SU-DHL-6 (cell line): Measurements from ENCODE around the gene NDUFC1.
A peak's percentile ranks its signal among the peaks of the same experiment; 100 is the strongest.

Experiments
- H2AFZ ChIP-seq: fragments of 200-600 bp; sonication (generic); 2 replicates; pipeline ENCODE4 v1.6.1; 2014; ENCODE audit warnings: low read depth, mild to moderate bottlenecking, moderate library complexity, mixed read lengths, antibody characterized with exemption, low read length; ENCODE audit not compliant: severe bottlenecking
- H3F3A ChIP-seq: fragments of 200-600 bp; shearing (Covaris generic); 2 replicates; pipeline ENCODE4 v1.6.0; 2016; ENCODE audit warnings: antibody characterized with exemption, mild to moderate bottlenecking; ENCODE audit not compliant: insufficient read depth
- H3K27ac ChIP-seq: fragments of 200-600 bp; sonication (generic); 2 replicates; pipeline ENCODE4 v1.5.1; 2016; ENCODE audit warnings: low read depth, mild to moderate bottlenecking, low read length, moderate library complexity, mixed read lengths
- H3K27me3 ChIP-seq: fragments of 200-600 bp; sonication (generic), shearing (Covaris generic); 2 replicates; pipeline ENCODE4 v1.6.0; 2014; ENCODE audit warnings: mild to moderate bottlenecking, low read length
- H3K36me3 ChIP-seq: fragments of 200-600 bp; sonication (generic); 2 replicates; pipeline ENCODE4 v1.6.1; 2014; ENCODE audit warnings: mild to moderate bottlenecking, low read length, mixed read lengths
- H3K4me2 ChIP-seq: fragments of 300-600, 200-600 bp; shearing (Covaris generic), sonication (generic); 2 replicates; pipeline ENCODE4 v1.6.0; 2014; ENCODE audit warnings: low read length, low read depth, mild to moderate bottlenecking; ENCODE audit not compliant: poor library complexity, severe bottlenecking
- H3K4me3 ChIP-seq: fragments of 200-600 bp; sonication (generic); 2 replicates; pipeline ENCODE4 v1.5.1; 2014; ENCODE audit warnings: antibody characterized with exemption, low read length, mild to moderate bottlenecking, mixed read lengths; ENCODE audit not compliant: insufficient read depth, poor library complexity, severe bottlenecking
- H3K79me2 ChIP-seq: fragments of 200-600 bp; sonication (generic); 2 replicates; pipeline ENCODE4 v1.6.1; 2014; ENCODE audit warnings: mild to moderate bottlenecking, low read length, moderate library complexity; ENCODE audit not compliant: insufficient read depth
- H3K9ac ChIP-seq: fragments of 200-600 bp; sonication (generic); 2 replicates; pipeline ENCODE4 v1.7.0; 2014; ENCODE audit warnings: mild to moderate bottlenecking, low read length
- H3K9me2 ChIP-seq: fragments of 200-600 bp; sonication (generic); replicated peaks from 2 replicates; pipeline ENCODE4 v1.6.1; 2014; ENCODE audit warnings: low read length; ENCODE audit not compliant: insufficient read depth
- H3K9me3 ChIP-seq: fragments of 200-600 bp; sonication (generic); 2 replicates; pipeline ENCODE4 v1.6.1; 2014; ENCODE audit warnings: low read length, mixed read lengths; ENCODE audit not compliant: insufficient read depth
- H4K20me1 ChIP-seq: fragments of 200-600 bp; sonication (generic); 2 replicates; pipeline ENCODE4 v1.6.1; 2014; ENCODE audit warnings: low read depth, mild to moderate bottlenecking, antibody characterized with exemption, low read length, moderate library complexity, mixed read lengths
- EZH2phosphoT487 ChIP-seq: fragments of 200-600 bp; sonication (generic), shearing (Covaris generic); conservative IDR thresholded peaks from 2 replicates; pipeline ENCODE4 v1.6.1; 2018; ENCODE audit warnings: mild to moderate bottlenecking, antibody characterized with exemption, low read length, moderate library complexity, mixed read lengths
- TF ChIP-seq, protein P1 (sequence below): fragments of 200-600 bp; sonication (generic); IDR thresholded peaks from one replicate; pipeline ENCODE4 v1.5.1; 2017; ENCODE audit warnings: antibody characterized with exemption, mild to moderate bottlenecking, low read length, moderate library complexity; ENCODE audit not compliant: insufficient read depth, poor library complexity, severe bottlenecking

The NDUFC1 gene

DNA sequence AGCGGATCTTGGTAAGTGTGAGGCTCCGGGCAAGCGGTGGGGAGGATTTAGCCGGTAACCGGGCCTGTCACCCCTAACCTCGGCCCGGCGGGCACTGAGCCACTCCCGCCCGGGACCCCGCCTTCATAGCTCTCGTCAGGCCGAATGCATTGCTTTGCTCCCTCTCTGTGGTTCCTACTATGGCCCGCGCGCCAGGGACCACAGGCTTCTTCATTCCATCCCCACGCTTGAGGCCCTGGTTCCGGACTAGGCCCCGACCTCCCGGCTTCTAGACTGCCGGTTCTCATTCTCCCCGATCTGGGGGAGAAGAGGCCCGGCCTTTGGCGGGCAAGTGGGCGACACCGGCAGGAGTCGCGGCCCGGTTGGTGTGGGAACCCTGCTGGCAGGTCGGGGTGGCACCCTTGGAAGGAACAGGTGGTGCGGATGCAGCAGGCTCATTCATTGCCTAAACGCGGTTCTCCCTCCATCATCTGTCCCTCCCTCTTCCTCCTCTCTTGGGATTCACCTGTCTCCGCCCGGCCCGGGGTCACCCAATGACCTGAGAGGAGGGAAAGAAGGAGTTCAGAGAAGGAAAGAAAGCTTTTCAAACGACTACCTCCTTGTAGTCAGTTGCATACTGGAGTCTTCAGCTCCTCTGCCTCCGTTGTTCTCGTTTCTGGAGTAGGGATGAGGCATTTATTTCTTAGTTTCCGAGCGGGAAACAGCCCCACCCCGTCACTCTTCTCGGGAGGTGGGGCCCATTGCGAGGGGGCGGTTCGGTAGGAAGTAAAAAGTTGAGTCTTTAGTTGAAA, at the start of gene NDUFC1:
NDUFC1 (minus strand) TSS at position 657 of the 791 bp plus-strand sequence. CDS start 6,679 bp downstream, outside the sequence.
- Histone ChIP-seq H4K20me1 (no peaks in the 10 kb centered on the region; the same call in 1 of the 2 replicates), H2AFZ (peak within 1 kb of the TSS; percentile 41), H3K9me3 (no peaks in the 10 kb centered on the region), H3K4me2 (peak within 1 kb of the TSS; percentile 75), H3K79me2 (peaks cover 56% of the 10 kb centered on the region), H3K36me3 (no peaks in the 10 kb centered on the region), H3K4me3 (peak within 1 kb of the TSS; percentile 65), H3F3A (peaks cover 5% of the 10 kb centered on the region; the same call in 1 of the 2 replicates), H3K9ac (peak within 1 kb of the TSS; percentile 85), H3K9me2 (no peaks in the 10 kb centered on the region), H3K27me3 (no peaks in the 10 kb centered on the region), H3K27ac (peak within 1 kb of the TSS; percentile 81)
- TF ChIP-seq, protein P1, sequence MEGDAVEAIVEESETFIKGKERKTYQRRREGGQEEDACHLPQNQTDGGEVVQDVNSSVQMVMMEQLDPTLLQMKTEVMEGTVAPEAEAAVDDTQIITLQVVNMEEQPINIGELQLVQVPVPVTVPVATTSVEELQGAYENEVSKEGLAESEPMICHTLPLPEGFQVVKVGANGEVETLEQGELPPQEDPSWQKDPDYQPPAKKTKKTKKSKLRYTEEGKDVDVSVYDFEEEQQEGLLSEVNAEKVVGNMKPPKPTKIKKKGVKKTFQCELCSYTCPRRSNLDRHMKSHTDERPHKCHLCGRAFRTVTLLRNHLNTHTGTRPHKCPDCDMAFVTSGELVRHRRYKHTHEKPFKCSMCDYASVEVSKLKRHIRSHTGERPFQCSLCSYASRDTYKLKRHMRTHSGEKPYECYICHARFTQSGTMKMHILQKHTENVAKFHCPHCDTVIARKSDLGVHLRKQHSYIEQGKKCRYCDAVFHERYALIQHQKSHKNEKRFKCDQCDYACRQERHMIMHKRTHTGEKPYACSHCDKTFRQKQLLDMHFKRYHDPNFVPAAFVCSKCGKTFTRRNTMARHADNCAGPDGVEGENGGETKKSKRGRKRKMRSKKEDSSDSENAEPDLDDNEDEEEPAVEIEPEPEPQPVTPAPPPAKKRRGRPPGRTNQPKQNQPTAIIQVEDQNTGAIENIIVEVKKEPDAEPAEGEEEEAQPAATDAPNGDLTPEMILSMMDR: no peak
- no peak for TF ChIP-seq EZH2phosphoT487

DNA sequence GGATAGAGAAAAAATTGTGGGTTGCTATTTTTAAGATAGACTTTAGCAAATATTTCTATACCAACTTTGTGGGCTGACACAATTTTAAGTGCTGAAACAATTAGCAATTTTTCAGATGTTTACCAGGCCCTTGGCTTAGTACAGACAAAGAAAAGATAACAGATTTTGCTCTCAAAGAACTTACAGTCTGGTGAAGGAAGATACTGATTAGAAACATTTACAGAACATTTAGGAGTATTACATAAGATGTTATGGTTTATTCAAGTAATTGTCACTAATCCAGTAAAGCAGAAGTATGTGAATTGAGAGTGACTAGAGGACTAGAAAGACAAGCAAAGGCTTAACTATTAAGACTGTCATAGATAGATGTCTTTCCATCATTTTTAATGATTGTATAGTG, 35.3 kb upstream of the NDUFC1 start:
- Histone ChIP-seq H3K27ac (no peak overlapping the region), H4K20me1 (no peaks in the 10 kb centered on the region)

DNA sequence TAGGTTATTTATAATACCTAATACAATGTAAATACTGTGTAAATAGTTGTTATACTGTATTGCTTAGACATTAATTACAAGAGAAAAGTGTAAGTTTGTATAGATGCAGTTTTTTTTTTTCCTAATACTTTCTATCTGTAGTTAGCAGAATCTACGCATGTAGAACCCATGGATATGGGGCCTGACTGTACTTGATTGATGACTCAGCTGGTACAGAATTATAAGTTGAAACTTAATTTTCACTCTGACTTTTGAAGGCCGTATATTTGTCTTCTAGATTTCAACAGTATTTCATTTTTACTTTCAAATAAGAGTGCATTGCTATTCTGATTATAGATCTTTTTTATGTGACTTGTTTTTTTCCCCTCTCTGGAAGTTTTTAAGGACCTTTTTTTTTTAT, 30.8 kb upstream of the NDUFC1 start:
- no peaks in the 10 kb centered on the region for H3K27me3 ChIP-seq
- TF ChIP-seq EZH2phosphoT487: no peak
- TF ChIP-seq, protein P1: no peak
- peaks cover 57% of the 10 kb centered on the region for H3K79me2 ChIP-seq
- H3K9ac ChIP-seq: no peak overlapping the region
- H4K20me1 ChIP-seq: no peaks in the 10 kb centered on the region
- no peaks in the 10 kb centered on the region; the same call in 1 of the 2 replicates for H3K36me3 ChIP-seq
- H3K27ac ChIP-seq: no peak overlapping the region
- H3K4me3 ChIP-seq: no peak overlapping the region
- H2AFZ ChIP-seq: no peak overlapping the region
- H3F3A ChIP-seq: no peaks in the 10 kb centered on the region
- H3K9me3 ChIP-seq: no peaks in the 10 kb centered on the region
- no peaks in the 10 kb centered on the region for H3K9me2 ChIP-seq
- H3K4me2 ChIP-seq: no peak overlapping the region

More for the DNA sequence above, 35.3 kb upstream of the NDUFC1 start:
- no peak overlapping the region for H3K4me2 ChIP-seq
- H3K79me2 ChIP-seq: peaks cover 19% of the 10 kb centered on the region
- TF ChIP-seq, protein P1: no peak
- TF ChIP-seq EZH2phosphoT487: no peak
- no peaks in the 10 kb centered on the region for H3K9me3 ChIP-seq
- H3F3A ChIP-seq: no peaks in the 10 kb centered on the region
- H3K4me3 ChIP-seq: no peak overlapping the region
- no peaks in the 10 kb centered on the region for H3K9me2 ChIP-seq
- H3K27me3 ChIP-seq: no peaks in the 10 kb centered on the region
- H2AFZ ChIP-seq: no peak overlapping the region
- no peak overlapping the region for H3K9ac ChIP-seq
- H3K36me3 ChIP-seq: no peaks in the 10 kb centered on the region; the same call in 1 of the 2 replicates
